ENCODE results near the gene MDH1.
"Not testable (repeated sequence)": the region's sequence is repeated elsewhere in the genome, so short reads cannot be mapped to it uniquely, and the experiment has no call there.

MDH1 gene

DNA sequence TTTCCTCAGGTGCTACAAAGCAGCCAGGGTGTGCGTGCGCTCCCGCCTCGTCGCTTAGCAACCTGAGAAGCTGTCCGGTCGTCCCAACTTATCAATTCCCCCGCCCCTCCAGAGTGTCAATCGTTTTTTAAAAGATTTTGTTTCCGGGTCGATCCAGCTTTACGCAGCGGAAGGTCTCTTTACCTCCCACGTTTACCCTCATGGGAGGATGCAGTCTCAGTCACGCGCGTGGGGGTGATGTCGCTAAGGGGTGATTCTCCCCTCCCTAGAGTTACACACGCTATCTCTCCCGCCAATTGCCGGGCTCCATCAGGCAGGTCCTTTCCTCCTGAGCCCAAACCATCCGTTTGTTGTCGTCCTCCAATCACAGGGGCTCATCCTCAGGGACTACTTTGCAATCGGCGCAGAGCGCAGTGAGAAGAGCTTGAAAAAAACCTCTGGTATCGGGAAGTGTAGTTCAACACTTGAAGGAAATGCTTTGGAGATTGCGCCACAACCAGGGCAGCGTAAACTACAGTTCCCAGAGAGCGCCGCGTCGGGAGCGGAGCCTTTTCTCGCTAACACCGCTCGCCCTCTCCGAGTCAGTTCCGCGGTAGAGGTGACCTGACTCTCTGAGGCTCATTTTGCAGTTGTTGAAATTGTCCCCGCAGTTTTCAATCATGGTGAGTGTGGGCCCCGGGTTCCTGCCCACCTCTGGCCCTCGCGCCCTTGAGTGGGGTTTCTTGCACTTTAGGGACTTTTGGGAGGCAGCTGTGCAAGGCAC lies at the start of gene MDH1, which contains the start of gene WDPCP:
Gene MDH1, plus strand, starts transcription at position 579 of the 763 bp plus-strand sequence. Its CDS starts 81 bp downstream, at position 660.
Gene WDPCP, minus strand, starts transcription at position 93 of the 763 bp plus-strand sequence. CDS start 206 bp downstream, outside the sequence.
- DNase-seq, result peak; percentile 98

DNA sequence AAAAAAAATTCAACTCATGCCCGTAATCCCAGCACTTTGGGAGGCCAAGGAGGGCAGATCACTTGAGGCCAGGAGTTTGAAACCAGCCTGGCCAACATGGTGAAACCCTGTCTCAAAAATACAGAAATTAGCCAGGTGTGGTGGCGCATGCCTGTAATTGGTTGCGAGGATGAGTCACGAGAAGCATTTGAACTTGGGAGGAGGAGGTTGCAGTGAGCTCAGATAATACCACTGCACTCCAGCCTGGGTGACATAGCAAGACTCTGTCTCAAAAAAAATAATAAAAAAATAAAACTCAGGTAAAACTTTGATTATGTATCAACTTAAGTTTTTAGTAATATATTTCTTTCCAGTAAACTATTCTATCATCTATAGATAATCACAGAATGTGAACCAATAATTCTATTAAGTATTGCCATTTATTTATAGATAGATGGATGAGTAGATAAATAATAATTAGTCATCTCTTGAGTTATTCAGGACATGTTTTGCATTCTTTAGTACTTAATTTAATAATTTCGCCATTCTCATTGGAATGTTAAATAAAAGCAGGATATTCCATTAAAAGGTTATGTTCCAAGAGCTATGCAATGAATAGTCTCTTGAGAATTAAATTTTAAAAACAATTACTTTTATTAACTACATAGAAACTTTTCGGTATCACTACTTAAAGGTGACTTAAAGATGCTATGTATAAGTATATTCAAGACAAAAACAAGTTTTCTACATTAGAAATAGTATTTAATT lies 49.2 kb upstream of the MDH1 start:
- DNase-seq, result no peak

DNA sequence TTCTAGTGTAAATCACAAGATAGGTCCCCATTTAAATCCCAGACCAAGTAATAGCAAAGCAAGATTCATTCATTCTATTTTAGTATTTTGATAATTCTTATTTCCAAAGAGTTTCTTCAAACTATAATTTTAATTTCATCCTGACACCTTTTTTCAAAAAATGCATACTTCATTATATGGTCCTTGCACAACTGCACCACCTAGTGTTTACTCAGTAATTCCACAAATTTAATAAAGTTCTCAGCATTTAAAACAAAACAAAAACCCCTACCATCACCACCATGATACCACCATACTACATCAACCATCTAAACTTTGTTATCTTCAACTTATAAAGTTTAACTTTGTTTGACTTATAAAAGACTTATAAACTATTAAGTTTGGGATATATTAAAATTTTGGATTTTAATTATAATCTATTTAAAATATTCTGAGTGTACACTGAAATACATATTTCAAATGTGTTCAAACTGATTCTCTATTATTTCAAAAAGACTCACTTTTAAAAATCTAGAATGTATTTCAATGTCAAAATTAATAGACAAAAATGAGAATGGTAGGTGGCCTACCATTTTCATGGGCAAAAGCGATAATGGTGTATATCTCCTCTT lies 44.6 kb upstream of the MDH1 start:
- DNase-seq, result peak; percentile 3

GRCh38 chr2:63545023-63545422 lies 43.7 kb upstream of the MDH1 start:
- no peak for DNase-seq

- DNase-seq, result no peak
Observed at GRCh38 chr2:63553049-63553448, 35.7 kb upstream of the MDH1 start.

- no peak for DNase-seq
Observed at GRCh38 chr2:63555299-63555698, 33.5 kb upstream of the MDH1 start.

DNA sequence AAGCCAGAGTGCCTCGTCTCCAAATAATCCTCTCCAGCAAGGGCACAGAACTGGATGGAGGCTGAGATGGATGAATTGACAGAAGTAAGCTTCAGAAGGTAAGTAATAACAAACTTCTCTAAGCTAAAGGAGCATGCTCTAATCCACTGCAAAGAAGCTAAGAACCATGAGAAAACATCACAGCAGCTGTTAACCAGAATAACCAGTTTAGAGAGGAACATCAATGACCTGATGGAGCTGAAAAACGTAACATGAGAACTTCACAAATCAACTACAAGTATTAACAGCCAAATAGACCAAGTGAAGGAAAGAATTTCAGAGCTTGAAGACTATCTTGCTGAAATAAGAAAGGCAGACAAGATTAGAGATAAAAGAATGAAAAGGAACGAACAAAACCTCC lies 32.8 kb upstream of the MDH1 start:
- DNase-seq, result no peak

- not testable (repeated sequence) for DNase-seq
Observed at GRCh38 chr2:63557819-63558218, 30.9 kb upstream of the MDH1 start.

GRCh38 chr2:63558922-63559321 lies 29.8 kb upstream of the MDH1 start:
- not testable (repeated sequence) for DNase-seq

GRCh38 chr2:63562751-63563150 lies 26.0 kb upstream of the MDH1 start:
- no peak for DNase-seq

DNA sequence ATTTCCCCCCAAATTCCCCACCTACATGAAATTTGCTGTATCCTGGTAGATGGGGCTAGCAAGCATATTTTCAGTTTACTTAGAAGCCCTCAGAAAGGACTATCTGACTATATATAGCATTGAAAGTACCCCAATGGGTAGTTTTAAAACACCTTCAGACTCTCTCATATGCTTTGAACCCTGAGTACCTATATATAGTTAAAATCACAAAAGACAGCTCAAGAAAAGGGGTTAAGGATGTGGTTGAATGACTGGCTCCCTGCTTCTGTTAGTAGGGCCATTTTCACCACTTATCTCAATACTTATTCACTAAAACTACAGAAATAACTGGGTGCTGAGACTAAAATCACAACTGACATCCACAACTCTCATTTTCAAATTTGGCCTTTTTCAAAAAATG lies 19.0 kb upstream of the MDH1 start:
- DNase-seq, result no peak

DNA sequence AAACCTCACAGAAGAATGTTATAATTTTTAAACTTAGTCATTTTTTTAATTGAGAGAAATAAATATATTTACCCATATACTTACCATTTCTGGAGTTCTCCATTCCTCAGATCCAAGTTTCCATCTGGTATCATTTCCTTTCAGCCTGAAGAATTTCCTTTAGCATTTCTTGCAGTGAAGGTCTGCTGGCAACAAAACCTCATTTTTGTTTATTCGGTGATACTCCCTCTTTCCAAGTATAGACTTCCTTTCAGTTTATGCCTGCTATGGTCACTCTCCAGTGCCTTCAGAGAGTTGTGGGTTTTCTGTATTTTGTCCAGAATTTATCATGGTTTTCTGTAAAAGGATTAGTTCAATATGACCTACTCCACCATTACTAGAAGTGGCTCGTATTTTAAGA lies 17.5 kb upstream of the MDH1 start:
- DNase-seq, result no peak

DNA sequence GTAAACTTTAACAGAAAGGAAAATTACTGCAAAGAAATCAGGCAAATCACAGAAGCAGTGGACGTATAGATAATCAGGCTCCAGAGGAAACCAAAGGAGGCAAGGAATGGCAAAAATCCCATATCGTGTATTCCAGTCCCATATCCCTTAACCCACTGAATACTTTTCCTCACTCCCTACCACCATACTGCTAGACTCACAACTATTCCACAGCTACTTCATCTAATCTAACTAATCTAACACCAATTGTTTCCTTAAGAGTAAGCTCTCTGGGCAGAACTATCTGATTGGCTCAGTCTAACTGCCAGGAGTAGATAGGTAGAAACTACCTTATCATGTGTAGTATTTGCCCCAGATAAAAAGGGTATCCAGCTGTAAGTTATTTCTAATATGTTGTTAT lies 16.8 kb upstream of the MDH1 start:
- no peak for DNase-seq

GRCh38 chr2:63573026-63573425 lies 15.7 kb upstream of the MDH1 start:
- not testable (repeated sequence) for DNase-seq

- not testable (repeated sequence) for DNase-seq
Observed at GRCh38 chr2:63573726-63574345, 14.9 kb upstream of the MDH1 start.

DNA sequence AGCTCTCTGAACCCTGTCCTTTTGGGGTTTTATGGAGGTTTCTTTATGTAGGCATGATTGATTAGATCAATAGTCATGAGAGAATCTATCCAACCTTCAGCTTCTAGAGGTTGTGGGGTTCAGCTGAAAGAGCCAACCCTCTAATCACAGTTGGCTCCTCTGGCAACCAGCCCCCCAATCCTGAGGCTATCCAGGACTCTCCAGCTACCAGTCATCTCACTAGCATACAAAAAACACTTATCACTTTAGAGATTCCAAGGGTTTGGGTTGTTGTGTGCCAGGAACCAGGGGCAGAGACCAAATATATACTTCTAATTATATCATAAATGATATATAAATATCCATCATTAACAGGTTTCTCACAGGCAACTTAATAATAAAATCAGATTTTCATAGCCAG lies 12.2 kb upstream of the MDH1 start:
- no peak for DNase-seq

DNA sequence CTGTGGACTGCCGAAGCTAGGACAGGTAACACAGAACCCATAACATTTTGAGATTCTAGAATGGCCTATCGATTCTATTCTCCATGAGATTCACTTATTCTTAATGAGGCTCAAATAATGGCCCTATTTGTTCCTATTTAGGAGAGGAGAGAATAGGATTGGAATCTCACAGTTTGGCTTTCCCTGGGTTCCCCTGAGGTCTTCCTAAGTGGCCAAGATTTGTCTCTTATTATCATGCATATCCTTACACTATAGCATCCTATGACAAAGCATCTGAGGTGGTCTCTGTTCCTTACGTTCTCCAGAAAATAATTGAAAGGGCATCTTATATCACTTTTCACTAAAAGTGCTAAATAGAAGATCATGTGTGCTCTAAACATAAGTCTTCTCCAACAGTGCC lies 10.0 kb upstream of the MDH1 start:
- DNase-seq, result no peak

DNA sequence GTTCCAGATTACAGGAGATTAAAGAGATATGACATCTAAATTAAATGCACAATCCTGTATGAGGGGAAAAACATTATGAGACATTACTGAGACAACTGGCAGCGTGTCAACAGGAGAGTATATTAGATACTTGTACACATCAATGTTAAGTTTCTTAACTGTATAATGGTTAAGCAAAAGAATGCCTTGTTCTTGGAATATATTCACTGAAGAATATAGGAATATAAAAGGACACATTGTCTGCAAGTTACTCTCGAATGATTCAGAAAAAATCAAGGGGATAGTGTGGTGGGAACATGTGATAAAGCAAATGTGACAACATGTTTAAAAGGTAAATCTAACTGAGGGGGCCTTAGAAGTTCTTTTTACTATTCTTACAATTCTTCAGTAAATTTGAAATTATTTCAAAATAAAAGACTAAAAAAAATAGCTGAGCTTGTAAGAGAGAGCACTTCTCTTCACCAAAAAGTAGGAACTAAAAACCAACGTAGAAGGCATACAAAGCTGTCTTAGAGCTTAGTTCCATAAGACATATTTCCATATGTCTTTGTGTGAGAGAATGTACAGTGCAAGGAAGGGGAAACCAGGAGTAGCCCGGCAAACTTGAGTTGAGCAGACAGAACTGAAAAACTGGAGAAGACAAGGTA lies 8.0 kb upstream of the MDH1 start:
- DNase-seq, result no peak

- DNase-seq, result no peak
Observed at GRCh38 chr2:63581298-63581961, 7.3 kb upstream of the MDH1 start.

GRCh38 chr2:63582873-63583272 lies 5.9 kb upstream of the MDH1 start:
- no peak for DNase-seq

- no peak for DNase-seq
Observed at GRCh38 chr2:63587814-63588384, 864 bp upstream of the MDH1 start.

Data from CD4-positive, alpha-beta T cell treated with Interleukin-17A for 1 hour (primary cell).